Measurements from ENCODE around the gene SPNS2.

Gene SPNS2, protein sequence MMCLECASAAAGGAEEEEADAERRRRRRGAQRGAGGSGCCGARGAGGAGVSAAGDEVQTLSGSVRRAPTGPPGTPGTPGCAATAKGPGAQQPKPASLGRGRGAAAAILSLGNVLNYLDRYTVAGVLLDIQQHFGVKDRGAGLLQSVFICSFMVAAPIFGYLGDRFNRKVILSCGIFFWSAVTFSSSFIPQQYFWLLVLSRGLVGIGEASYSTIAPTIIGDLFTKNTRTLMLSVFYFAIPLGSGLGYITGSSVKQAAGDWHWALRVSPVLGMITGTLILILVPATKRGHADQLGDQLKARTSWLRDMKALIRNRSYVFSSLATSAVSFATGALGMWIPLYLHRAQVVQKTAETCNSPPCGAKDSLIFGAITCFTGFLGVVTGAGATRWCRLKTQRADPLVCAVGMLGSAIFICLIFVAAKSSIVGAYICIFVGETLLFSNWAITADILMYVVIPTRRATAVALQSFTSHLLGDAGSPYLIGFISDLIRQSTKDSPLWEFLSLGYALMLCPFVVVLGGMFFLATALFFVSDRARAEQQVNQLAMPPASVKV

DNA sequence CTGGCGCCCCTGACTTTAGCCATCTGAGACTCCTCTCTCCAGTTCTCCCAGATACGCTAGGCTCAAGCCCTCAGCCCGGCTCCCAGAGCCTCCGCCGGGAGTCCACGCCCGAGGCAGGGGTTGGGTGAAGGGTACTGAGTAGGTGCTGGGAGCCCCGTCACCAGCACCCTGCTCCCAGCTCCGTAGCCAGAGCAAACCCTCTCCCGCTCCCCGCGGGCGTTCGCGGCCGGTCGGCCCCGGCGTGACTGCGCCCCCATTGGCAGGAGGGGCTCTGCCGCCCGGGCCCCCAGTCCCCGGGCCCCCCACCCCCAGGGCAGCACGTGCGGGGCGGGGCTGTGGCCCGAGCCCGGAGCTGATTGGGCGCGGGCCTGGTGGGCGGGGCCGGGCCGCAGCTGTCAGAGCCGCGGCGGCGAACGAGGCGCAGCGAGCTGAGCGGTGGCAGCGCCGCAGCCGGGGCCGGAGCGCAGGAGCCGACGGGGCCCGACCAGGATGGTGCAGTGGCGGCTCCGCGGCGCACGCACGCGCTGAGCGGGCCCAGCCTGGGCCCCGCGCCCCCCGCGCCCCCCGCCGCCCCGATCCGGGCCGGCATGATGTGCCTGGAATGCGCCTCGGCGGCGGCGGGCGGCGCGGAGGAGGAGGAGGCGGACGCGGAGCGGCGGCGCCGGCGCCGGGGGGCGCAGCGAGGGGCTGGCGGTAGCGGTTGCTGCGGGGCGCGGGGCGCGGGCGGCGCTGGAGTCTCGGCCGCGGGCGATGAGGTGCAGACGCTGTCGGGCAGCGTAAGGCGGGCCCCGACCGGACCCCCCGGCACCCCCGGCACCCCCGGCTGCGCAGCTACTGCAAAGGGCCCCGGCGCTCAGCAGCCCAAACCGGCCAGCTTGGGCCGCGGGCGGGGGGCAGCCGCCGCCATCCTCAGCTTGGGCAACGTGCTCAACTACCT, at the start of gene SPNS2:
Gene SPNS2, plus strand, starts transcription at position 421 of the 937 bp plus-strand sequence. Its CDS starts 167 bp downstream, at position 588.
- DNase-seq: peak; percentile 85

GRCh38 chr17:4449736-4450135, 48.9 kb upstream of the SPNS2 start:
- DNase-seq: no peak

DNA sequence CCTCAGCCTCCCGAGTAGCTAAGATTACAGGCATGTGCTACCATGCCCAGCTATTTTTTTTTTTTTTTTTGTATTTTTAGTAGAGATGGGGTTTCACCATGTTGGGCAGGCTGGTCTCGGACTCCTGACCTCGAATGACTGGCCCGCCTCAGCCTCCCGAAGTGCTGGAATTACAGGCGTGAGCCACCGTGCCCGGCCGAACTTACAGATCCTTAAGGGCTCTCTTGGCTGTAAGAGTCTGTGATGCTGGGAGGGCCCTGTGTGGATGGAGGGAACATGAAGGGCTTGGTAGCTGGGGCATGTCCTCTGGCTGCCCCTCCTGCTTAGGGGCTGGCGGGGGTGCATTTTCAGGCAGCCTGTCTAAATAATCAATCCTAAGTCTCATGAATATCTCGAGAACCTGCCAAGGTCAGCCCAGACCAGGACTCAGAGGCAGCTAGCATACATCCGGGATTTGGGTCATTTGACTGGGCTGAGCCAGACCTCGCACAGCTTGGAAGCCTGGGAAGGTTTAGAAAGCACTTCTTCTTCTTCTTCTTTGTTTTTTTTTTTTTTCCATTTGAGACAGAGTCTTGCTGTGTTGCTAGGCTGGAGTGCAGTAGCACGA, 47.9 kb upstream of the SPNS2 start:
- DNase-seq: no peak

DNA sequence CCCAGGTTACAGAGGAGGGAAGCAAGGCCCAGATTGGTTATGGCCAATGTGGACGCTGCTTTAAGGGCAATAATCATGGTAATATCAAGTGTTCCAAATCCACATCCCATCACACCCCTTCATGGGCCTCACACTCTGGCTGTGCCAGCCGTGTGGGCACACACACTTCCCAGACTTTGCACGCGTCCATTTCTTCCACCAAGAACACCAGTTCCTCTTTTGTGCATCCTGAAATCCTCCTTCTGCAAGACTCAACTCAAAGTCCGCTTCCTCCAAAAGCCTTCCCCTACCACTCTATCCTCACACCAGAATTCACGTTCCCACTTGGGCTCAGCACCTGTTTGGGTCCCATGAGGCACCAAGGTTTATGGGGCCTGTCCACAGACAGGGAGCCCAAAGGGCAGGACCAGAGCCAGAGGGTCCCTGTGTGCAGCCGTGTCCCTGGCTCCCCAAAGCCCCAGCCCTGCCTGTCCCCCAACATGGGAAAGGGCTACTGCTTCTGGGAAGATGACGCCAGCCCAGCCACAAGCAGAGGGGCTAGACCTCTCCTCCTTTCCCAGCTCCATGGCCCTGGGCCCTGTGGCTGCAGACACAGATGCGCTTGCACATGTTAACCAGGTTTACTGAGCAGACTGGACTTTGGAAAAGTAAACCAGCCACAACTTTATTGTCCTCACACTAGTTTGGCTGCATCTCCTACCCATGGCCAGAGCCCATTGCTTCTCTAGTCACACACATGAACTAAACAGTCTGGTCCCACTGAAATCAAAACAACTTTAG, 44.7 kb upstream of the SPNS2 start:
- DNase-seq: no peak

DNA sequence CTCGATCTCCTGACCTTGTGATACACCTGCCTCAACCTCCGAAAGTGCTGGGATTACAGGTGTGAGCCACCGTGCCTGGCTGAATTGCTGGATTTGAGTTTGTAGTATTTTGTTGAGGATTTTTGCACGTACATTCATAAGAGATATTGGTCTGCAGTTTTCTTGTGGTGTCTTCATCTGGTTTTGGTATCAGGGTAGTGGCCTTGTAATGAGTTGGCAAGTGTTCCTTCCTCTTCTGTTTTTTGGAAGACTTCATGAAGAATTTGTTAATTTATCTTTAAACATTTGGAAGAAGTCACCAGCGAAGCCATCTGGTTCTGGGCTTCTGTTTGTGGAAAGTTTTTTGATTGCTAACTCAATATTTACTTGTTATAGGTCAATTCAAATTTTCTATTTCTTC, 38.0 kb upstream of the SPNS2 start:
- no peak for DNase-seq

DNA sequence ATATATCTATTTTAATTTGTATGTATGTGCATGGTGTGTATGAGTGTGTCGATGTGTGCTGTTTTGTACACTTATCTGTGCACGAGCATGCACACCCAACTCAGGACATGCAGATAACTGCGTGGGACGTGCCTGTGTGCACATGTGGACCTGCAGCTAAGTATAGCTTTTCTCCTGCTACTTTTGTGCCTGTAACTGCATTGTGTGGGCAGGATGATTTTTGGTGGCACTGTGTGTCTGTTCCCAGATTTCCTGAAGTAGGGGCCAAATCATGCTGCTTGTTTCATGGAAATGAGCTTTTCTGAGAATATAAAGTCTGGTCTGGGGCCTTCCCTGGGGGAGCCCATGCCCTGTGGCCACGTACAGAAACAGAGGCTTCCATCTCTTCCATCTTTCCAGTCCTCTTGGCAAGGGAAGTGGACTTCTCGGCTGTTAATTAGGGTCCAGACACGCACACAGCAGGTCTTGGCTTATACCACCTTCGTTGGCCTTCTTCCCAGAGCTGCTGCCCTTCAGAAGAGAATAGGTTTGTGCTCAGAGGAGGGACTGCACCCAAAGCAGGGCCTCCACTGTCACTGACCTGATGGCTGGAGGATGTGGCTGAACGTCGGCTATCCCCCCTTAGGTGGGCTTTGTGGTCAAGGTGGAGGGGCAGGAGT, 34.7 kb upstream of the SPNS2 start:
- no peak for DNase-seq

GRCh38 chr17:4465786-4466185, 32.9 kb upstream of the SPNS2 start:
- DNase-seq: no peak

DNA sequence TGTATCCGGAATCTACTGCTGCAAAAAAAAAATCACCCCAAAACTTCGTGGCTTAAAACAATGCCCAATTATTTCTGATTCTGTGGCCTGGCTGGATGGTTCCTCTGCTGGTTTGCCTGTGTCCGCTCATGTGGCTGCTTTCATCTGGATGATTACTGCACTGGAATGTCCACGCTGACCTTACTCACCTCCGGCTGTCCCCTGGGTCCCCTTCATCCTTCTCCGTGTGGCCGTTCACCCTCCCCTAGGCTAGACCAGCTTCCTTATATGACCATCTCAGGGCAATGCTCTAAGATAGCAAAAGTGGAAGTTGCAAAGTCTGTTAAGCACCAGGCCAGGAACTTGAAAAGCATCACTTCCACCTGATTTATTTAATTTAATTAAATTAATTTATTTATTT, 31.4 kb upstream of the SPNS2 start:
- no peak for DNase-seq

- DNase-seq: no peak
These were observed 29.1 kb upstream of the SPNS2 start for GRCh38 chr17:4469552-4469951.

- no peak for DNase-seq
These were observed 26.4 kb upstream of the SPNS2 start for GRCh38 chr17:4472286-4472685.

DNA sequence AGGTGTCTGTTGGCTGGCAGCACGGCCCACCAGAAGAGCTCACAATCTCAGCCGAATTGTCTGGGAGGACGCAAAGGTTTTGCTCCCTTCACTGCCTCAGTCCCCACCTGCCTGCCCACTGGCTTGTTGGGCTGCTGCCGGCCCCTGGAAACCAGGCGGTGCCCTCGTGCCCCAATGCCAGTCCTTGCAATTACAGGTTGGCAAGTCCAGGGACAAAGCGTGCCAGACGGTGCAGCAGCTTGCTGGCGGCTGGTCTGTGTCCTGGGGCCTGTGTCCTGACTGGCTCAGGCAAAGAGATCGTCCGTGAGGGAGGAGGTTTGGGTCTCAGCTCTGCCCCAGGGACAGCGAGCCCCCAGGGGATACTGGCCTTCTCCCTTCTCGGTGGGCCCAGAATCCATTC, 24.6 kb upstream of the SPNS2 start:
- DNase-seq: no peak

GRCh38 chr17:4475001-4475400, 23.7 kb upstream of the SPNS2 start:
- DNase-seq: no peak

DNA sequence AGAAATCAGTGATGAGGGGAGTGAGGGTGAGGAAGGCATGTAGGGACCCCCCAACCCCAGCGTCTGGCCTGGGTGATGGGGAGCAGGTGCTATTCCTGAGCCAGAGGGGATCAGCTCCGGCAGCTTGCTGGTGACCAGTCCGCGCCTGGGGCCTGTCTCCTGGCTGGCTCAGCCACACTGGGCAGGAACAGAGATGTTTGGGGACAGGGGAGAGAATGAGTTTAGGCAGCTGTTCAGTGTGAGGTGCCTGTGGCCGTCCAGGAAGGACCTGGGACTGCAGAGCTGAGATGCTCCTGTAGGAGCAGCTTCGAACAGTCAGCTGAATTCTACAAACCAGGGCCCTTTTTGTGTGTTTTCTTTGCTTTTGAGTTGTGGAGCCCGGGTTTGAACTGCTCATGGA, 23.2 kb upstream of the SPNS2 start:
- no peak for DNase-seq

DNA sequence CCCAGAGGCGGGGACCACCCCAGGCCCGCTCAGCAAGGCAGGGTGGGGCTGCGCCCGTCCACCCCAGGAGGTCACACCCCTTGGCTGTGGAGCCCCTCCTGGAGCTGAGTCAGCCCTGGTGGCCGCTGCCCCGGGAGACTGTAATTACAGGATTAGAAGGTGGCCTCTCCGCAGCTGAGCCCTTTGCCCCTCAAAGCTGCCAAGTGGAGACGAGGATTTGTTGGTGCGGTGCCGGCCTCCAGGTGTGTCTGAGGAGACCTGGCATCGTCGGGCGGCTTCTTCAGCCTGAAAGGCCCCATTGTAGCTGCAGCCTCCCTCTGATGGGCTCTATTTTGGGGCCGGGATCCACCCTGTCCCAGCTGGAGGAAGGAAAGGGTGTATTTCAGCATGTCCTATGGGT, 22.7 kb upstream of the SPNS2 start:
- no peak for DNase-seq

- no peak for DNase-seq
These were observed 22.1 kb upstream of the SPNS2 start for GRCh38 chr17:4476511-4477070.

- DNase-seq: no peak
These were observed 21.4 kb upstream of the SPNS2 start for GRCh38 chr17:4477255-4477791.

GRCh38 chr17:4478318-4478830, 20.3 kb upstream of the SPNS2 start:
- no peak for DNase-seq

DNA sequence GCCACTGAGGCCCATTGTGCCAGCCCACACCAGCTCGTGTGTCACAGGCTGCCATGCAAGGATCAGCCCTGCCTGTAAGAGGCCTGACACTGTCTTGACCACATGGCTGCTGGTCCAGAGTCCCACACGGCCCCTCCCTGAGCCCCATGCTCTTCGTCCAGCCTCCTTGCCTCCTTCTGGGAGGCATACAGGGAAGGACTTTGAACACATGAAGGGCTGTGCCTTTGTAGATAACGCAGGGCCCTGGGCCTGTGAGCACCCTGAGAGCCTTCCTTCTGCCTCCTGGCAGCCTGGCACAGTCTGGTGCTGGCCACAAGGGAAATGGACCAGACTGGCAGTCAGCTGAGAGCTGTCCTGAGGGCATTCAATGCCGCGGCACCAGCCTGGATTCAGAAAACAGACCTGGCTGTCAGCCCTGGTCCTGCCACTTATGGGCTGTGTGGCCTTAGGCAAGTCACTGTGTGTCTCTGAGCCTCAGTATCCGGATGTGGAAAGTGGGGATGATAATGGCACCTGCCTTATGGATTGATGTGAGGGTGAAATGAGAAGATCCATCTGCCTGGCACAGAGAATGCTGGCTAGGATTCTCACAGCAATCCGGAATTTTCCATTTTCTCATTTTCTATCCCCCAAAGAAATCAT, 19.2 kb upstream of the SPNS2 start:
- DNase-seq: no peak

DNA sequence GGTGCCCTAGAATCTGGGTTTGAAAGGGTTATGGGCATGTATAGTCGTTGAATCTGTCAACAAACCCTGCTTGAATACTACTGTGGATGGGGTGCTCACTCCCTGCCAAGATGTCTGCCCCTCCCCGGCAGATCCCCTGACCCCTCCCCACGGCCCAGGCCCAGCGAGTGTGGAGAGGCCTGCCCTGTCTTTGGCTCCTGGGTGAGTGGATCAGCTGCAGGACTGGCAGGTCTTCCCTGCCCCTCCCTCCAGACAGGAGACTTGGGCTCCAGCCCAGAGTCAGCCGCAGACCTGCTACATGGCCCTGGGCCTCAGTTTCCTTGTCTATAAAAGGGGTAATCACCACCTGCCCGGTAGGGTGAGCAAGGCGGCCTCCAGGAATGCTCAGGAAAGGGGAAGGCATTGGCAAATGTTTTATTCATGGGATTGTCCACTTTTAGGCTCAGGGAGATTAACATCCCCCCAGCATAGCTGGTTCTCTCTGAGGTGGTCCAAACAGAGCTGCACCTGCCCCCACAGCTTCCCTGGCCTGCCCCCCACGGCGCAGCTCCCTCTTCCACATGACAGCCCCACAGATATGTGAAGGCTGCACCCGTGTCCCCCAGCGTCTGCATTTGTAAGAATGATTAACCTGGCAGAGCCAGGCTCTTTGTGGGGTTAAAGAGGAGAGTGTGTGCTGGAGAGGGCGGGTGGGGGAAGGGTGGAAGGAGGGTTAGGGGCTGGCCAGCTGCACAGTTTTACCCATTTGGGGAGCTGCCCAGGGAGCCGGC, 18.5 kb upstream of the SPNS2 start:
- no peak for DNase-seq
